H1 (cell line): ENCODE measurements around the gene SENP7. TPM values are rescaled to one million over a fixed set of nuclear protein-coding genes. Genes with fewer than 3 reads are reported as not detected.

Experiments used
- ASH2L ChIP-seq: fragments of 200-600, 300-600 bp; sonication (generic); IDR thresholded peaks from one replicate; pipeline ENCODE4 v1.7.1; 2017; ENCODE audit warnings: low read length
- BACH1 ChIP-seq: IDR thresholded peaks from 2 replicates; pipeline ENCODE4 v1.6.1; 2012; ENCODE audit warnings: low read length, improper control_type of control experiment
- EZH2 ChIP-seq: fragments of 200-600 bp; sonication (generic); IDR thresholded peaks from 2 replicates; pipeline ENCODE4 v1.7.1; 2012; ENCODE audit warnings: low read depth, mild to moderate bottlenecking, moderate library complexity, low read length, inconsistent platforms; ENCODE audit not compliant: severe bottlenecking
- TAF7 ChIP-seq: optimal IDR thresholded peaks from 2 replicates; pipeline ENCODE3; 2011; ENCODE audit warnings: low read depth, mild to moderate bottlenecking, inconsistent platforms, low read length, moderate library complexity, borderline replicate concordance
- TCF12 ChIP-seq: IDR thresholded peaks from 2 replicates; pipeline ENCODE4 v1.6.1; 2011; ENCODE audit warnings: low read depth, mild to moderate bottlenecking, low read length
- polyA plus RNA-seq, 7 experiments: library from polyadenylated mRNA; depleted of rRNA in 3 of 7; stranded (reverse) in 5 of 7; unstranded in 2 of 7; fragments of >200 nt in 5 of 7; fragments of 200-250 nt in 2 of 7; gene quantifications; 1 replicate in 5 of 7; 2 replicates in 1 of 7; 4 replicates in 1 of 7; pipeline versions ENCODE4 v1.2.1 to v1.2.3, GENCODE V29; 2011 to 2013; ENCODE audit warnings: missing spikeins in 2 of 7, mixed read lengths in 2 of 7
- total RNA-seq: library from RNA; stranded (reverse); fragmentation: NEBNext Ultra II Directional; extraction: Animal tissue kit (Norgen Biotek cat#: 25700); gene quantifications from 2 replicates; pipeline ENCODE4 v1.2.1, GENCODE V29; 2021

Gene SENP7
- total and polyA plus RNA-seq, 2 of the 8 experiments (the other 6 are each of a cell fraction or from before 2014, with no cell fraction given): 2.8 to 7.8 TPM

DNA sequence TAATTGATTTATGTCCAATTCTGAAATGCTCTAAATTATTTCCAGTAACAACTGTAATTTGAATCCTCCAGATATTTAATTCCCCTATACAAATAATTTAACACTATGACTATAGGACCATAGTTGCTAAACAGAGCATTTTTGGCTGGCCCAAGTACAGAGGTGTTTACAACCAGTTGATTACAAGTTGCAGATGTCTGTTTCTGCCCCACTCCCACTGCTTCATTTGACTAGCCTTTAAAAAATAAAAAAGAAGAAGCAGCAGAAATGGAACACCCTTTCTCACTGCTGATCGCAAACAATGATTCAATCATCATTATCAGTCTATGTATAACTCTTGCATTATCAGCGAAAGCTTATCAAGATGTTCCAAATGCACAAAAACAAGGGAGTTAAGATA is 54.6 kb downstream of the SENP7 start (continued):
- no peak for TF ChIP-seq EZH2
- TF ChIP-seq ASH2L: no peak
- TF ChIP-seq TAF7: no peak
- no peak for TF ChIP-seq BACH1
- no peak for TF ChIP-seq TCF12
